HG03045 (cell line): ENCODE measurements around the gene ADGRV1.
"Not testable (repeated sequence)": the region's sequence is repeated elsewhere in the genome, so short reads cannot be mapped to it uniquely, and the experiment has no call there.

Experiments
- ATAC-seq: cut with Tn5 transposase; IDR thresholded peaks from one replicate; pipeline ENCODE4 v1.9.1; 2021; ENCODE audit warnings: mild to moderate bottlenecking, moderate library complexity; ENCODE audit not compliant: unreplicated experiment

ADGRV1 gene

DNA sequence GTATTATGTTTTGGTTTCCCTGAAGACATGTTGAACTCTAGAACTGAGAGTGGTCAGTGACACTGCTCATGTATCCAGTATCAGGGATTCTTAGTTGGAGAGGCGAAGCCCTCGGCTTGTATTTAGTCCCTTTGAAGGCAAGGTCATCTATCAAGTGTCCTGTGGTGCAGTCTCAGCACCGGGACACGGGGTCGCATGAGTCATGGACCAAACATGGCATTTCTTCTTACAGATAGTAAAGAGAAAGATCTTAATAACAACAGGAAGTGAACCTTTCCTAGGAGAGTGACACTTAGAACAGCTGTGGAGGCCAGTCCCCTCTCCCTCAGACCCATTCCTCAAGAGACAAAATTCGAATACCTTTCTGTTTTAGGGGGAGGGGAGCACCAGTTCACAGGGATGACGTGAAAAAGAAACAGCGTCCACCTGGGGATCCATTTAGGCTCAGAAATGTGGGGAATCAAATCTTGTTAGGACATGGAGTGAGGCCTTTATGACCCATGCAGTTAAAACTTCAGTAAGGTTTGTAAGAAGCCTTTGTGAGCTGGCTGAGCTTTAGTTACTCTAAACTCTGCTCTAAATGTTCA is 86.5 kb downstream of the ADGRV1 start:
- no peak for ATAC-seq

DNA sequence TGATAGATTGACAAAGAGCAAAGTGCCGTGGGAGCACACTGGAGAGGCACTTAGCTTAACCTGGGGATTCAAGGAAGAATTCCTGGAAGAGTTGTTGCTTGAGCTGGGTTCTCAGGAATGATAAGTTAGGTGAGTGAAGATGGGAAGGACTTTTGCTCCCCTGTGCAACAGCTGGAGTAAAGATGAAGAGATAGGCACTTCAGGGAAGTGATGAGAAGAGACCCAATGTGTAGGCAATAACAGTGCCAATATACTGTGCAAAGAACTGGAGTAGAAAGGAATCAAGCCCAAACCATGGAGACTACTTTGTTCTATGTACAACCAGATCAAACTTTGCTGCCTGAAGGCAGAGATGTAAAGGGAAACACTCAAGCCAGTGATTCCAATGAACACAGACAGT is 92.2 kb downstream of the ADGRV1 start:
- ATAC-seq: no peak

DNA sequence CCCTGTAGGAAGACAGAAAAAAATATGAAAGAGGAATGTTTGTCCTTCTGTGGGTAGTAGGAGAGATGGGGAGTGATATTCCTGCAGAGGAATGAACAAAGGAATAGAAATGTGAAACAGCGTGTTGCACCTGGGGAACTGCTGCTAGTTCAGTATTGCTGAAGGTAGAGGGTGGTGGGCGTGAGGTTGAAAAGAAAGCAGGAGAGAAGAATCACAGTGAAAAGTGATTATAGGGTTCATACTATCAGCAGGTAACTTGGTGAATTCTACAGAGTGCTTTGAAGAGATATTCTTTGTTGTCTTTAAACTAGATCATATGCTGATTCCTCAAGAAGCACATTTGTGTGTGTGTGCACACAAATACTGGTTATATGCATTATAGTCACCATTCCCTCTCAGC is 95.6 kb downstream of the ADGRV1 start:
- ATAC-seq: no peak

DNA sequence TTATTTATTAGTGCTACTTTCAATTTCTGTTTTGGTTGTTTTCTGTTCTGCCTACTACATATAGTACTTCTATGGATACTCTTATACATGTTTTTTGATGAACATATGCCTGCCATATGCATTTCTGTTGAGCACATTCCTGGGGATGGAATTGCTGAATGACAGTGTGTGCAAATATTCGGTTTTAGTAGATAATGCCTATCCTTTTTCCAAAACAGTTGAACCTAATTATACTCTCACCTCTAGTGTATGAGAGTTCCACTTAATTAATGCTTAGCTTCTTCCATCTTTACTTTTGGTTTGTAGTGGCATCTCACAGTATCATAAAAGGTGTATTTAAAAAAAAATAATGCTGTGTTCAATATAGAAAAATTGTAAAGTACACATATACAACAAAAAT is 96.8 kb downstream of the ADGRV1 start:
- no peak for ATAC-seq

DNA sequence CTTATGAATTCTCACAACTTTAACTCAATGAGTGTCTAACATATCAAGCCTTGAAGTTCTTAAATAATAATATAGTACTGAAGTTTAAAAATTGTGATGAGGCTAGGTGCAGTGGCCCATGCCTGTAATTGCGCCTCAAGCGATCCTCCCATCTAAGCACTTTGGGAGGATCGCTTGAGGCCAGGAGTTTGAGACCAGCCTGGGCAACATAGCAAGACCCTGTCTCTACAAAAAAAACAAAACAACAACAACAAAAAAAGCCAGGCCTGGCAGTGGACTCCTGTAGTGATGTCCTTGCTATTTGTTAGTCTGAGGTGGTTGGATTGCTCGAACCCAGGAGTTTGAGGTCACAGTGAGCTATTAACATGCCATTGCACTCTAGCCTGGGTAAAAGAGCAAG is 98.4 kb downstream of the ADGRV1 start:
- no peak for ATAC-seq

DNA sequence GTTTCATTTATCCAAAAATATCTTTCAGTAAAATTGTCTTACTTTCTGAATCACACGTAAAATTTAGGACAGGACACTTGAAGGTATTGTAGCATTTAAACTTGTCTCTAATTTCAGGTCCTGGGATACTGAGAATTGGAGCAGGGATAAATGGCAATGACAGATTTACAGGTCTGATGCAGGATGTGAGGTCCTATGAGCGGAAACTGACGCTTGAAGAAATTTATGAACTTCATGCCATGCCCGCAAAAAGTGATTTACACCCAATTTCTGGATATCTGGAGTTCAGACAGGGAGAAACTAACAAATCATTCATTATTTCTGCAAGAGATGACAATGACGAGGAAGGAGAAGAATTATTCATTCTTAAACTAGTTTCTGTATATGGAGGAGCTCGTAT is 99.2 kb downstream of the ADGRV1 start:
- ATAC-seq: no peak

DNA sequence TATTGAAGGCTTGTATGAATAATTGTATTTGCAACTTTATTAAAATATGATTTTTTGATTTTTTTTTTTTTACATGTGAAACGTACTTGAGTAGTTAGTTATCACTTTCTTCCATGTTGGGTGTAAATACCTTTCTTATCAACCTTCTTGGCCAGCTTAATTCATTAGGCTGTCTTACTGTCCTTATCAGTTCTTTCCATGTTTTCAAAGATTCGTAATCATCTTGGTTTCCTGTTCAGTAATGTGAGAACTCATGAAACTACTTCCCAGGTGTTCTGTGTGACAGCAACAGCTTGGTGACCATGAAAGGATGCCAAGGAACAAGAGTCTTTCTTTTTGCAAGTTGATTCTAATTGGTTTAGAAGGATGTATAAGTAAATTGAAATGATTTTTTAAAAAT is 100.0 kb downstream of the ADGRV1 start:
- ATAC-seq: no peak

DNA sequence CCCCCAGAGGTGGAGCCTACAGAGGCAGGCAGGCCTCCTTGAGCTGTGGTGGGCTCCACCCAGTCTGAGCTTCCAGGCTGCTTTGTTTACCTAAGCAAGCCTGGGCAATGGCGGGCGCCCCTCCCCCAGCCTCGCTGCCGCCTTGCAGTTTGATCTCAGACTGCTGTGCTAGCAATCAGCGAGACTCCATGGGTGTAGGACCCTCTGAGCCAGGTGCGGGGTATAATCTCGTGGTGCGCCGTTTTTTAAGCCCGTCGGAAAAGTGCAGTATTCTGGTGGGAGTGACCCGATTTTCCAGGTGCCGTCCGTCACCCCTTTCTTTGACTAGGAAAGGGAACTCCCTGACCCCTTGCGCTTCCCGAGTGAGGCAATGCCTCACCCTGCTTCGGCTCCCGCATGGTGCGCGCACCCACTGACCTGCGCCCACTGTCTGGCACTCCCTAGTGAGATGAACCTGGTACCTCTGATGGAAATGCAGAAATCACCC is 109.5 kb downstream of the ADGRV1 start:
- not testable (repeated sequence) for ATAC-seq

DNA sequence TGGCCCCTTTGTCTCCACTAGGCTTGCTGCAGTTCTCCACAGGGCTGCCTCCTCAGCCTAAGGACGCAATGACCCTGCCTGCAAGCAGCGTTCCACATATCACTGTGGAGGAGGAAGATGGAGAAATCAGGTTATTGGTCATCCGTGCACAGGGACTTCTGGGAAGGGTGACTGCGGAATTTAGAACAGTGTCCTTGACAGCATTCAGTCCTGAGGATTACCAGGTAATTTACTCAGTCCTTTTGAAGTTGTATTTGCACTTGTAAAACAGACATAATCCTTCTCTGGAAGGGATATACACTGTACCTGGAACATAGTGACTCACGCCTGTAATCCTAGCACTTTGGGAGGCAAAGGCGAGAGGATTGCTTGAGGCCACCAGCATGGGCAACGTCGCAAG is 116.6 kb downstream of the ADGRV1 start:
- ATAC-seq: no peak

DNA sequence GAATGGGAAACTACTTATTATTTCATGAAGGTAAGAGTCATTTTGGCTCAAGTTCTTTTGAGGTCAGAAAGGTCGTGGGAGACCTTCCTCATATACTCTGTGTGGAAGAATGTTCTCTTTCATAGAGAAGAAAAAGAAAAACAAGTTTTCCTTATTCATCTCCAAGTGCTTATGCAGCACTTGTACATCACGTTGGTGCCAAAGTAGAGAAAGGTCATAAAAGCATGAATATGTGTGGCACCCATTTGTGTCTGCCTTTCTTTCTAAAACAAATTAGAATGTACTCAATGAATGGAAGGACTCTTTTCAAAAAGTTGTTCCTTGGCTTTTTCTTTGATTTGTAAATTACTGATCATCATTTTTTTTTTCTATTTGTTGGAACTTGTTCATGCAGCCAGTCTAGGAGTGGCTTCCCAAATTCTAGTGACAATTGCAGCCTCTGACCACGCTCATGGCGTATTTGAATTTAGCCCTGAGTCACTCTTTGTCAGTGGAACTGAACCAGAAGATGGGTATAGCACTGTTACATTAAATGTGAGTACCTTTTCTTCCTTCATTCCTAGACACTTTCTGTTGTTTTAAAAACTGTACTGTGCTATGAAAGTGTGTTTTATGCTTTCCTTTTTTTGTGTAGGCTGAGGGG is 122.4 kb downstream of the ADGRV1 start:
- no peak for ATAC-seq

DNA sequence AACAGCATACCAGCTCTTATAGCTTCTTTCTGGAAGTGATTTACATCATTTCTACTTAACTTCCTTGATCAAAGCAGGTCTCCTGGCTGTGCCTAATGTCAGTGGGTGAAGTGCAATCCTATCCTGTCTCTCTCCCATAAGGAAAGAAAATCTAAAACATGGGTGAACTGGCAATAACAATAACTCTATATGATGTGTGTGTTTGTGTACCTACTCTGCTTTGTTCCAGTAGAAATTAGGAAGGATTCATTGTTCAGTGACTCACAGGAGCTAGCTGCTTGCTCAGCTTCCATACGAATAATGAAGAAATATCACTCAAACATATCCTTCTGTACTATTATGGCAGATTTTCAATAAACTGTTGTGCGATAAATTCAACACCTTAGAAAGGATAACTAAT is 123.7 kb downstream of the ADGRV1 start:
- no peak for ATAC-seq

DNA sequence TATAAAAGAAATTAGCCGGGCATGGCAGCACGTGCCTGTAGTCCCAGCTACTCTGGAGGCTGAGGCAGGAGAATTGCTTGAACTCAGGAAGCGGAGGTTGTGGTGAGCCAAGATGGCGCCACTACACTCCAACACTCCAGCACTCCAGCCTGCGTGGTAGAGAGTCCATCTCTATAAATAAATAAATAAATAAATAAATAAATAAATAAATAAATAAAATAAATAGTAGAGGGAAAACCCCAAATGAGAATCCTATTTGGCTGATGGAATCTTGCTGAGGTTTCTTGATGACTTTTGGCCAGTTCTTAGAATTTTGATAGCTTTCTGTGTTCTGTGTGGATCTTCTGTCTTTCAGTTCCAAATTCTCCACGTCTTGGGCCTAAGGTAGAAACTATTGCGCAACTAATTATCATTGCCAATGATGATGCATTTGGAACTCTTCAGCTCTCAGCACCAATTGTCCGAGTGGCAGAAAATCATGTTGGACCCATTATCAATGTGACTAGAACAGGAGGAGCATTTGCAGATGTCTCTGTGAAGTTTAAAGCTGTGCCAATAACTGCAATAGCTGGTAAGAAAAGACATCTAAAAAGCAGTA is 126.9 kb downstream of the ADGRV1 start:
- no peak for ATAC-seq

DNA sequence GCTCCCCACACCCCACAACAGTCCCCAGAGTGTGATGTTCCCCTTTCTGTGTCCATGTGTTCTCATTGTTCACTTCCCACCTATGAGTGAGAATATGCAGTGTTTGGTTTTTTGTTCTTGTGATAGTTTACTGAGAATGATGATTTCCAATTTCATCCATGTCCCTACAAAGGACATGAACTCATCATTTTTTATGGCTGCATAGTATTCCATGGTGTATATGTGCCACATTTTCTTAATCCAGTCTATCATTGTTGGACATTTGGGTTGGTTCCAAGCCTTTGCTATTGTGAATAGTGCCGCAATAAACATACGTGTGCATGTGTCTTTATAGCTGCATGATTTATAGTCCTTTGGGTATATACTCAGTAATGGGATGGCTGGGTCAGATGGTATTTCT is 127.8 kb downstream of the ADGRV1 start:
- ATAC-seq: not testable (repeated sequence)

DNA sequence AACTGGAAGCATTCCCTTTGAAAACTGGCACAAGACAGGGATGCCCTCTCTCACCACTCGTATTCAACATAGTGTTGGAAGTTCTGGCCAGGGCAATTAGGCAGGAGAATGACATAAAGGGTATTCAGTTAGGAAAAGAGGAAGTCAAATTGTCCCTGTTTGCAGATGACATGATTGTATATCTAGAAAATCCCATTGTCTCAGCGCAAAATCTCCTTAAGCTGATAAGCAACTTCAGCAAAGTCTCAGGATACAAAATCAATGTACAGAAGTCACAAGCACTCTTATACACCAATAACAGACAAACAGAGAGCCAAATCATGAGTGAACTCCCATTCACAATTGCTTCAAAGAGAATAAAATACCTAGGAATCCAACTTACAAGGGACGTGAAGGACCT is 128.9 kb downstream of the ADGRV1 start:
- not testable (repeated sequence) for ATAC-seq

DNA sequence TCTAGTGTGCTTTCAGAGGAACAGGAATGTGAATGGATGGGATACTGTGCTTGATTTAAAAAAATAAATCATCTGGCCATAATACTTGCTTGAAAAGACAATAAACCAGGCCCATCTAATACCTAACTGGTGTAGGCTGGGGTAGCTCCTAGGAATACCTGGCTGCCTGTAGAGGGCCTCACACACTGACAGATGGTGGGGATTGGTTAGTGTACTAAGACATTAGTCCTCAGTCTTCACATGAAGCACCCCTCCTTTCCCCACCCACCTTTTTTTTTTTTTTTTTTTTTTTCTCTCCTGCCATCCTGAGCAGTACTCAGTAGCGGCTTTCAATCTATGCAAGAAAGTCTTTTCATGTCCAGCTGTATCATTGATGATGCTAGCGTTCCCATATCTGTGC is 130.5 kb downstream of the ADGRV1 start:
- no peak for ATAC-seq

DNA sequence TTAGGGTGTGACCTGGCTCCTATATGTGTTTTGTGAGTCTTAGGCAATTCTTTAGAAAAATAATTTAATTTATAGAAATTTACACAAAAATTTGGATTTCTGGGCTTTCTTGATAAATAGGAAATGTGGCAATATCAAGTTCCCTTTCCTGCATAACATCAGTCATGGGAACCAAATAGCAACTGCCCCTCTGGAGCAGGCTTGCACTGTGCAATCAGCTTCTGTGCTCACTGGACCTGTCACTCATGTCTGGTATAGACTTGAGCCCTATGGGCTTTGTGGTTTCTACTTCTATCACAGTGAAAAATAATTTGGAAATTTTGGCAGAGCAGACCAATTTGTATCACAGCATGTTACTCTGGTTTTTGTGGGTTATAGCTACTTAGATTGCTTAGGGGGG is 131.7 kb downstream of the ADGRV1 start:
- ATAC-seq: no peak

DNA sequence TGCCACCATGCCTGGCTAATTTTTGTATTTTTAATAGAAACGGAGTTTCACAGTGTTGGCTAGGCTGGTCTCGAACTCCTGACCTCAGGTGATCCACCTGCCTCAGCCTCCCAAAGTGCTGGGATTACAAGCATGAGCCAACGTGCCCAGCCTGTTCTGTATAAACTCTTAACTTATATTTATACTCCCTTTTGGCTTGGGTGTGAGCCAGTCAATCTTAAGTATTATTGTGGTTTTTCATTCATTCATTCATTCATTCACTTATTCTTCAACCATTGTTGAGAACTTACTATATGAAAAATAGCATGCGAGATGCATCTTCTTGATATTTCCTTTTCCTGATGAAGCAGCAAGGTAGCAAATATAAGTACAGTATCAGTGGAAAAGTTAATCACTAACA is 132.9 kb downstream of the ADGRV1 start:
- no peak for ATAC-seq

DNA sequence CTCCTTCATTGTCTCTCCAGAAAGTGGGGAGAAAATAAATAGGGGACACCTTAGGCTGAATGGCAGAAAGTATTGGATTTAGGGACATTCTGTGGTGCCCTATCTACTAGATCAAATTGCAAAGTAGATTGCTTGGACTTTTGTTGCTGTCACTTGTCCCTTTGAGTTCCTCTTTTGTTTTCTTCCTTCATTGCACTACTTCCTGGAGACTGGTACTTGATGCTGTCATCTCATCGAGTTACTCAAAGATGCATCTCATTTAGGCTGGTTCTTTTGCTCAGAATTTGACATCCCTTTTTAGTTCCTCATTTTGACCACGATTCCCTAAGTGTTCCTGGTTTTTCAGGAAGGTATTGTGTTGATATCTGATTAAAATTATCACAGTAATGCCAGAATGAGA is 137.6 kb downstream of the ADGRV1 start:
- ATAC-seq: no peak

DNA sequence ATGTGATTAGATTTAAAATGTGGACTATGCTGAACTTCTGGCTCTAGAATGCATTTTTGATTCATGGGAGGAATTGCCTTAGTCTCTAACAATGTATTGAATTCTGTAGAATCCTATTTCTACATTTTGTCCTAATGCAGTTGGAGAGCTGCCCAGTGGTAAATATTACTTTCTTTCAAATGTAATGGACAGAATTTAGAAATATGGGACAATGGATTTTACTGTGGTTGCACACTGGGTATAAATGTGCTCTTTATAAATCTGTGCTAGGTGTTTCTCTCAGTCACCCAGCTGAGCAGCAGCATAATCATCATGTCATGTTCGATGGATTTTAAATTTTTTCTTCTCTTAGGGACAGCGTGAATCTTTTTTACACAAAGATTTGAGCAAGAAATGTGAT is 141.7 kb downstream of the ADGRV1 start:
- no peak for ATAC-seq

DNA sequence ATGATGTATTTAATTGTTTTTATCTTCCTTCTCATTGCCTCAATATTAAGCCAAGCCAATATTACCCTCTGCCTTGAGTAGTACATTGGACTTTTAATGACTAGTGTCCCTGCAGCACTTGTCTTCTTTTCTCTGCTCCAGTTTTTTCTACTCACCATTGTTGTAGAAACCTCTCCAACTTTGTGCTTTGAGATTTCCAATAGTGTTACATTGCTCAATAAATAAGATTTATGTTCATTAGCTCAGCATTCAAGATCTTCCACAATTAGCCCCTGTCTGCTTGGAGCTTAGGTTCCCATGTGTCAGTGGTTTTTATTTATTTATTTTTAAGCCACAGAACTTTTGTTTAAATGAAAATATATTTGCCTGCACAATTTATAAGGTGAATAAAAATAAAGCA is 145.3 kb downstream of the ADGRV1 start:
- ATAC-seq: no peak

DNA sequence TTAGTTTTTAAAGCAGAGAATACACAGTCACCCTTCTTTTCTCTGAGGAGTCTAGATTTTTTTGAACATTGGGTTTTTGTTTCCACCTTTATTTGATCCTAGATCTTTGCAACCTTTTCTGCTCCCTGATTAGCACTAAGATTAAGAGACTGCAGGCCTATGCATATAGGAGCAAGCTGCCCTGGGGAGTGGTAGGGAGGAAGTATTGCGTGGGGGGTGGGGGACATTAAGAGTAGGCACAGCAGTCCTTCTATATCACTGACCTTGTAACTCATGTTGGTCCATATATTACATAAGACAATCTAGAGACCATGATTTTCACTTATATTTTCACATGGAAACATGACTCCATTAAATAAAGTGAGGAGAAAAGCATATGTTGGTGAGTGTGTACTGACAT is 149.1 kb downstream of the ADGRV1 start:
- no peak for ATAC-seq

DNA sequence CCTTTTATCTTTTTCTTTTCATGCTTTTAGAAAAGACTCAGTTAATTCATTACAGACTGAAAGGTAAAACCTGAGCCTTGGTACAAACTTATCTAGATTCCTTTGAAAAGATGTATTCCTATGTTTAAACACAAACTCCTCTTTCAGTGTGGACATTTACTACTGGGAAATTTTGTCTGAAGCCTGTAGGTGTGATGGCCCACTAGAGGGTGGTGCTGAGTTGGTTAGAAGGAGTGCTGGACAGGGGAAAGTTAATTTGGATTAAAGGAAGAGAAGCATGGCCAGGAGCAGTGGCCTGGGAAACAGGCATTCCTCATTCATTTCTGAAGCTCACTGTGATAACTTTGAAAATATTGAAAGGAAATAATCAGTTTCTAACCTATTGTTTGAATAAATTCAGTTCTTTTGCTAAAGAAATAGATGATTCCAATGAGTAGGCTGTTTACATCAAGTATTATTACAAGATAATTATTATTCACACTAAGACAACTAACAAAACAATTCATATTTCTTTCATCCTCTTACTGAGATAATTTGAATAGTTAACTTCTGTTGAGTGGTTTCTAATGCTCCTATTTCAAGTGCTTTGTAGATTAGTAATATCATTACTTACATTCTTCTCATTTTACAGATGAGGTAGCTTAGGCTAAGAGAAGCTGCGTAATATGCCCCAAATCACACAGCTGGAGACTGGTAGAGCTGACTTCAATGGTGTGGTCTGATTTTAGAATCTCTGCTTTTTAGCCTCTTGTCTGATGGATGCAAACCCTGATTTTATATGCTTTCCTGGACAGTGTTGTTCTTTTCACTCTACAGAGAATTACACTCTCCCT is 150.9 kb downstream of the ADGRV1 start:
- no peak for ATAC-seq
